A549 (cell line): ENCODE results near the gene ADCY7. TPM values are rescaled to one million over a fixed set of nuclear protein-coding genes. Genes with fewer than 3 reads are reported as not detected.

Experiments
- ATAC-seq, 2 experiments: fragments of 200-7000 bp in 1 of 2; fragments of >200 bp in 1 of 2; cut with Nextera tagmentation in 1 of 2; cut with Tn5 transposase in 1 of 2; 3 replicates each; pipeline versions ENCODE4 v1.8.0 to v1.9.1; 2018 to 2020; ENCODE audit warnings: mild to moderate bottlenecking in 1 of 2, moderate library complexity in 1 of 2
- CTCF ChIA-PET: fragments of 300-600 bp; sonication (Branson Sonifier 250); formaldehyde crosslinking; extraction: SDS; loops from one replicate; lab custom pipeline; 2021; ENCODE audit warnings: antibody characterized with exemption, inconsistent platforms; lab: Yijun Ruan, JAX
- POLR2A ChIA-PET: fragments of 350-600 bp; formaldehyde crosslinking; extraction: SDS; loops from one replicate; lab custom pipeline; 2021; ENCODE audit warnings: antibody characterized with exemption, inconsistent platforms; lab: Yijun Ruan, JAX
- DNase-seq, 2 experiments: peaks; one replicate each; pipeline versions ENCODE4 v3.0.0 to v3.0.0-alpha.2; 2011 to 2016; ENCODE audit warnings: low read depth in 1 of 2, low spot score in 1 of 2
- FAIRE-seq: peaks from 2 replicates; lab custom pipeline; 2011; peaks lifted over from hg19 to GRCh38; lab: Jason Lieb, UNC
- H3K27ac ChIP-seq, 2 experiments: fragments of >200 bp; sonication (Bioruptor Twin); formaldehyde crosslinking; 3 replicates each; pipeline ENCODE4 v1.5.1; 2016 to 2017
- H3K4me1 ChIP-seq: fragments of >200 bp; sonication (Bioruptor Twin); formaldehyde crosslinking; 3 replicates; pipeline ENCODE4 v1.6.1; 2016
- H3K4me2 ChIP-seq: fragments of >200 bp; sonication (Bioruptor Twin); formaldehyde crosslinking; 3 replicates; pipeline ENCODE4 v1.6.1; 2016
- H3K4me3 ChIP-seq: fragments of >200 bp; sonication (Bioruptor Twin); formaldehyde crosslinking; 3 replicates; pipeline ENCODE4 v1.5.1; 2016
- H3K9me3 ChIP-seq: fragments of >200 bp; sonication (Bioruptor Twin); formaldehyde crosslinking; 3 replicates; pipeline ENCODE4 v1.6.1; 2016
- BCL3 ChIP-seq: fragments of >200 bp; sonication (Bioruptor Twin); formaldehyde crosslinking; IDR thresholded peaks from 3 replicates; pipeline ENCODE4 v1.6.1; 2016
- CEBPB ChIP-seq, 2 experiments: fragments of >200 bp in 1 of 2; sonication (Bioruptor Twin) in 1 of 2; formaldehyde crosslinking in 1 of 2; IDR thresholded peaks; 2 replicates each; pipeline ENCODE4 v1.6.1; 2012 to 2016
- CTCF ChIP-seq: fragments of >200 bp; sonication (Bioruptor Twin); formaldehyde crosslinking; IDR thresholded peaks from 3 replicates; pipeline ENCODE4 v1.5.1; 2016
- ESRRA ChIP-seq: fragments of 150-350 bp; IDR thresholded peaks from 2 replicates; pipeline ENCODE4 v1.6.1; 2014; ENCODE audit warnings: mild to moderate bottlenecking, low read length, borderline replicate concordance
- GATA3 ChIP-seq: IDR thresholded peaks from 2 replicates; pipeline ENCODE4 v1.6.1; 2012; ENCODE audit warnings: borderline replicate concordance
- HES2 ChIP-seq: fragments of >200 bp; sonication (Bioruptor Twin); formaldehyde crosslinking; IDR thresholded peaks from 2 replicates; pipeline ENCODE4 v1.6.1; 2016
- HOXA7 ChIP-seq: fragments of 250-450 bp; sonication (Bioruptor Pico); IDR thresholded peaks from 2 replicates; pipeline ENCODE4 v1.5.0; 2020; ENCODE audit warnings: mild to moderate bottlenecking, moderate library complexity
- HOXB5 ChIP-seq: fragments of 250-450 bp; sonication (Bioruptor Pico); IDR thresholded peaks from 2 replicates; pipeline ENCODE4 v1.5.0; 2020; ENCODE audit warnings: mild to moderate bottlenecking, moderate library complexity
- JUN ChIP-seq, 2 experiments: fragments of >200 bp; sonication (Bioruptor Twin); formaldehyde crosslinking; IDR thresholded peaks; 2 replicates in 1 of 2; 3 replicates in 1 of 2; pipeline ENCODE4 v1.6.1; 2016 to 2017
- JUNB ChIP-seq: fragments of >200 bp; sonication (Bioruptor Twin); formaldehyde crosslinking; IDR thresholded peaks from 2 replicates; pipeline ENCODE4 v1.6.1; 2016
- KDM1A ChIP-seq: fragments of 200-600 bp; sonication (generic); IDR thresholded peaks from 2 replicates; pipeline ENCODE4 v1.6.1; 2016; ENCODE audit warnings: low read depth, mild to moderate bottlenecking
- KDM5A ChIP-seq: fragments of 200-600 bp; sonication (generic); IDR thresholded peaks from 2 replicates; pipeline ENCODE4 v1.6.1; 2016; ENCODE audit warnings: antibody characterized with exemption, mild to moderate bottlenecking
- MAX ChIP-seq: IDR thresholded peaks from 2 replicates; pipeline ENCODE4 v1.6.1; 2012
- MAZ ChIP-seq: fragments of 150-350 bp; IDR thresholded peaks from 2 replicates; pipeline ENCODE4 v1.6.1; 2014; ENCODE audit warnings: antibody characterized with exemption, low read depth, low read length, borderline replicate concordance
- POLR2A ChIP-seq: IDR thresholded peaks from 2 replicates; pipeline ENCODE4 v1.6.1; 2012; ENCODE audit warnings: mild to moderate bottlenecking, low read length
- RARB ChIP-seq: fragments of 250-450 bp; sonication (Bioruptor Pico); IDR thresholded peaks from 2 replicates; pipeline ENCODE4 v1.8.0; 2021; ENCODE audit warnings: mild to moderate bottlenecking, moderate library complexity
- REST ChIP-seq: fragments of 200-600 bp; sonication (generic); IDR thresholded peaks from 2 replicates; pipeline ENCODE4 v1.6.1; 2016; ENCODE audit warnings: antibody characterized with exemption, mild to moderate bottlenecking, moderate library complexity
- RFX5 ChIP-seq: fragments of 450-650 bp; IDR thresholded peaks from 2 replicates; pipeline ENCODE4 v1.7.1; 2014; ENCODE audit warnings: antibody characterized with exemption, mild to moderate bottlenecking, moderate library complexity
- RNF2 ChIP-seq: fragments of 200-600 bp; sonication (generic); IDR thresholded peaks from 2 replicates; pipeline ENCODE4 v1.6.1; 2016; ENCODE audit warnings: low read depth, mild to moderate bottlenecking, antibody characterized with exemption, moderate library complexity, borderline replicate concordance
- SREBF2 ChIP-seq: fragments of 450-650 bp; IDR thresholded peaks from 2 replicates; pipeline ENCODE4 v1.6.1; 2014; ENCODE audit warnings: mild to moderate bottlenecking, moderate library complexity
- TP53 ChIP-seq: fragments of 250-450 bp; sonication (Bioruptor Pico); IDR thresholded peaks from 2 replicates; pipeline ENCODE4 v1.5.0; 2021; ENCODE audit warnings: mild to moderate bottlenecking, moderate library complexity
- USF2 ChIP-seq: fragments of 450-650 bp; IDR thresholded peaks from 2 replicates; pipeline ENCODE4 v1.6.1; 2014; ENCODE audit warnings: antibody characterized with exemption
- ZC3H11A ChIP-seq: fragments of 450-650 bp; IDR thresholded peaks from 2 replicates; pipeline ENCODE4 v1.6.1; 2014; ENCODE audit warnings: antibody characterized with exemption, mild to moderate bottlenecking
- ZFP36 ChIP-seq: fragments of 450-650 bp; IDR thresholded peaks from 2 replicates; pipeline ENCODE4 v1.6.1; 2014; ENCODE audit warnings: borderline replicate concordance; ENCODE audit not compliant: partially characterized antibody
- ZNF302 ChIP-seq: fragments of 250-450 bp; sonication (Bioruptor Pico); IDR thresholded peaks from 2 replicates; pipeline ENCODE4 v1.9.0; 2021; ENCODE audit warnings: inconsistent platforms, mild to moderate bottlenecking, moderate library complexity
- ZSCAN20 ChIP-seq: fragments of 250-450 bp; sonication (Bioruptor Pico); IDR thresholded peaks from 2 replicates; pipeline ENCODE4 v1.8.0; 2022; ENCODE audit warnings: mild to moderate bottlenecking, moderate library complexity
- WGBS: methylation state at CpG from one replicate; pipeline ENCODE4 v1.1.6; 2017; ENCODE audit errors: missing lambda C conversion rate; 5-methylcytosine and 5-hydroxymethylcytosine counted together
- polyA plus RNA-seq, 4 experiments: library from polyadenylated mRNA; depleted of rRNA in 3 of 4; stranded (reverse); fragments of >200 nt; fragmentation: RNase III in 1 of 4; extraction: RNeasy Plus Mini Kit Qiagen cat#74134 plus additional on column Dnase treatment in 1 of 4; gene quantifications; 2 replicates in 3 of 4; 3 replicates in 1 of 4; pipeline ENCODE4 v1.2.3, GENCODE V29; 2011 to 2017

ADCY7 gene
- polyA plus RNA-seq, 2 of the 4 experiments (the other 2 are of a cell fraction): 10.5 to 18.7 TPM

GRCh38 chr16:50311134-50311528, 44.8 kb downstream of the ADCY7 start:
- DNase-seq (no peak), ATAC-seq (peak in 1 of 2 experiments; percentile 6; a peak in 2 of 6 replicates), FAIRE-seq (no peak)
- H3K4me2 ChIP-seq: no peak overlapping the region
- no peaks in the 10 kb centered on the region for H3K4me1 ChIP-seq
- ChIA-PET POLR2A (no interaction called here), CTCF (interaction anchor here (0.8 to 1.8 kb wide), 3 partner anchors 15 to 100 kb away, joined by 3 to 4 read pairs (median 3); no protein-coding TSS in a partner anchor)
- H3K27ac ChIP-seq: no peak overlapping the region
- WGBS: 95% methylated on average over 4 of the region's 4 CpGs
- no peaks in the 10 kb centered on the region for H3K9me3 ChIP-seq
- TF ChIP-seq CEBPB (IDR thresholded peaks at IDR 0.05): no peak
- no peak for TF ChIP-seq ESRRA
- TF ChIP-seq MAX: no peak
- TF ChIP-seq REST: no peak
- no peak for TF ChIP-seq JUNB
- TF ChIP-seq ZNF302: no peak
- no peak for TF ChIP-seq RFX5
- TF ChIP-seq HES2: no peak
- no peak for TF ChIP-seq JUN (IDR thresholded peaks at IDR 0.05)
- TF ChIP-seq CTCF: no peak
- TF ChIP-seq SREBF2: no peak
- TF ChIP-seq ZFP36: no peak
- no peak for TF ChIP-seq TP53 (CRISPR knock-in tag)
- no peak for TF ChIP-seq KDM5A
- TF ChIP-seq POLR2A: no peak
- TF ChIP-seq GATA3: no peak
- no peak for TF ChIP-seq ZSCAN20 (CRISPR knock-in tag)
- no peak for TF ChIP-seq RNF2
- no peak for TF ChIP-seq HOXB5
- no peak for TF ChIP-seq KDM1A
- TF ChIP-seq, all 56 proteins: peak for 0
- no peak overlapping the region for H3K4me3 ChIP-seq

GRCh38 chr16:50311891-50312501, 45.6 kb downstream of the ADCY7 start:
- Histone ChIP-seq H3K4me2 (no peak overlapping the region), H3K9me3 (no peaks in the 10 kb centered on the region), H3K27ac (no peak overlapping the region), H3K4me3 (no peak overlapping the region), H3K4me1 (no peaks in the 10 kb centered on the region)
- WGBS: 92% methylated on average over 22 of the region's 22 CpGs
- ChIA-PET CTCF (interaction anchor here (0.8 to 1.8 kb wide), 3 partner anchors 14 to 101 kb away, joined by 3 to 4 read pairs (median 3); no protein-coding TSS in a partner anchor), POLR2A (no interaction called here)
- DNase-seq (no peak), FAIRE-seq (no peak), ATAC-seq (no peak)
- no peak for TF ChIP-seq BCL3
- TF ChIP-seq MAZ: no peak
- TF ChIP-seq ZFP36: no peak
- TF ChIP-seq ZC3H11A: no peak
- TF ChIP-seq USF2: no peak
- TF ChIP-seq TP53 (CRISPR knock-in tag): no peak
- no peak for TF ChIP-seq HOXA7 (CRISPR knock-in tag)
- no peak for TF ChIP-seq GATA3
- no peak for TF ChIP-seq REST
- no peak for TF ChIP-seq KDM5A
- no peak for TF ChIP-seq RARB (CRISPR knock-in tag)
